ENCODE measurements around the gene RGL2. TPM values are rescaled to one million over a fixed set of nuclear protein-coding genes. Genes with fewer than 3 reads are reported as not detected.

RGL2 gene
- total RNA-seq, 2 experiments from 2014 or later, result 27.2 to 67.6 TPM

DNA sequence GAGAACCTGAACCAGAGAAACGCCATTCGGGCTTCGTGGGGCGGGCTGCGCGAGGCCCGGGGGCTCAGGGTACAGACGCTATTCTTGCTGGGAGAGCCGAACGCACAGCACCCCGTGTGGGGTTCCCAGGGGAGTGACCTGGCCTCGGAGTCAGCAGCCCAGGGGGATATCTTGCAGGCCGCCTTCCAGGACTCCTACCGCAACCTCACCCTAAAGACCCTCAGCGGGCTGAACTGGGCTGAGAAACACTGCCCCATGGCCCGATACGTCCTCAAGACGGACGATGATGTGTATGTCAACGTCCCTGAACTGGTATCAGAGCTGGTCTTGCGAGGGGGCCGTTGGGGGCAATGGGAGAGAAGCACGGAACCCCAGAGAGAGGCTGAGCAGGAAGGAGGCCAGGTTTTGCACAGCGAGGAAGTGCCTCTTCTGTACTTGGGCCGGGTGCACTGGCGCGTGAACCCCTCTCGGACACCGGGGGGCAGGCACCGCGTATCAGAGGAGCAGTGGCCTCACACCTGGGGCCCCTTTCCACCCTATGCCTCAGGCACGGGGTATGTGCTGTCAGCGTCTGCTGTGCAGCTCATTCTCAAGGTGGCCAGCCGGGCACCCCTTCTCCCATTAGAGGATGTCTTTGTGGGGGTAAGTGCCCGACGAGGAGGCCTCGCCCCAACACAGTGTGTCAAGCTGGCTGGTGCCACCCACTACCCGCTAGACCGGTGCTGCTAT lies 20.9 kb downstream of the RGL2 start:
- Histone ChIP-seq H3K36me3 (ENCODE audit: insufficient read depth, low read length) (peaks cover 92% of the 10 kb centered on the region), H3K27ac (ENCODE audit: low read depth, low read length, poor library complexity, severe bottlenecking) (peak overlapping the region; percentile 93), H4K20me1 (ENCODE audit: insufficient read depth, low read length) (peaks cover 25% of the 10 kb centered on the region), H2AFZ (ENCODE audit: low read length) (peak overlapping the region; percentile 9; the same call in 1 of the 2 replicates), H3K4me1 (ENCODE audit: insufficient read depth, low read length, poor library complexity, severe bottlenecking) (peaks cover 58% of the 10 kb centered on the region), H3K9me2 (ENCODE audit: insufficient read depth, low read length) (no peaks in the 10 kb centered on the region), H3K4me2 (ENCODE audit: low read length) (peak overlapping the region; percentile 93), H3K9me3 (ENCODE audit: low read length) (no peaks in the 10 kb centered on the region), H3K79me2 (ENCODE audit: insufficient read depth, low read depth, low read length) (peaks cover 32% of the 10 kb centered on the region), H3K4me3 (ENCODE audit: low read depth, low read length, poor library complexity, severe bottlenecking) (peak overlapping the region; percentile 97)
- no peak for TF ChIP-seq EZH2phosphoT487 (IDR thresholded peaks at IDR 0.05; ENCODE audit: borderline replicate concordance, low read depth, low read length)
- no peak for TF ChIP-seq CTCF (conservative IDR thresholded peaks at IDR 0.05; ENCODE audit: low read length)
- BruUV-seq (replicated peaks), result no TSS peak
- DNase-seq (ENCODE audit: low spot score), result peak; percentile 75
- POLR2A ChIA-PET, result interaction anchor here (0.6 to 3.2 kb wide), 6 partner anchors 9 to 203 kb away, joined by 3 to 19 read pairs (median 4); partner anchors contain the start of genes PFDN6, RGL2, WDR46 and ZBTB22
- CTCF ChIA-PET (ENCODE audit: unreplicated experiment), result interaction anchor here (2.7 kb wide), 1 partner anchor 22 kb away, joined by 12 read pairs; no protein-coding TSS in a partner anchor
- intact Hi-C loops (cut with micrococcal nuclease; ENCODE audit: unreplicated experiment), result loop anchor here (1.0 to 5.0 kb wide), 4 partner anchors 21 to 149 kb away; partner anchors contain the start of gene KIFC1

- peaks cover 39% of the 10 kb centered on the region for H3K79me2 ChIP-seq (ENCODE audit: insufficient read depth, low read depth, low read length)
- no peaks in the 10 kb centered on the region for H3K9me2 ChIP-seq (ENCODE audit: insufficient read depth, low read length)
- H3K4me3 ChIP-seq (ENCODE audit: low read depth, low read length, poor library complexity, severe bottlenecking), result peak within 1 kb of the TSS; percentile 97
Measured at GRCh38 chr6:33276864-33277662, 21.7 kb downstream of the RGL2 start, which contains the start of gene B3GALT4. B3GALT4 (plus strand) TSS chr6:33277123; CDS start chr6:33277420, 297 bp downstream.

More at GRCh38 chr6:33276864-33277662, 21.7 kb downstream of the RGL2 start, which contains the start of gene B3GALT4:
- TF ChIP-seq CTCF (conservative IDR thresholded peaks at IDR 0.05; ENCODE audit: low read length) (peak; percentile 53), EZH2phosphoT487 (IDR thresholded peaks at IDR 0.05; ENCODE audit: borderline replicate concordance, low read depth, low read length) (no peak)
- ChIA-PET CTCF (ENCODE audit: unreplicated experiment) (interaction anchor here (2.7 kb wide), 1 partner anchor 22 kb away, joined by 12 read pairs; no protein-coding TSS in a partner anchor), POLR2A (interaction anchor here (0.5 to 3.2 kb wide), 7 partner anchors 10 to 149 kb away, joined by 3 to 19 read pairs (median 4); partner anchors contain the start of genes CUTA, PFDN6, RING1 and WDR46)
- intact Hi-C loops (cut with micrococcal nuclease; ENCODE audit: unreplicated experiment), result loop anchor here (2.0 to 5.0 kb wide), 3 partner anchors 68 to 150 kb away; partner anchors contain the start of gene KIFC1
- no peaks in the 10 kb centered on the region for H3K9me3 ChIP-seq (ENCODE audit: low read length)
- peaks cover 58% of the 10 kb centered on the region for H3K4me1 ChIP-seq (ENCODE audit: insufficient read depth, low read length, poor library complexity, severe bottlenecking)
- H2AFZ ChIP-seq (ENCODE audit: low read length), result peak within 1 kb of the TSS; percentile 9; the same call in 1 of the 2 replicates
- peak within 1 kb of the TSS; percentile 93 for H3K4me2 ChIP-seq (ENCODE audit: low read length)
- BruUV-seq (replicated peaks), result no TSS peak
- H4K20me1 ChIP-seq (ENCODE audit: insufficient read depth, low read length), result peaks cover 31% of the 10 kb centered on the region
- H3K27ac ChIP-seq (ENCODE audit: low read depth, low read length, poor library complexity, severe bottlenecking), result peak within 1 kb of the TSS; percentile 93
- DNase-seq (ENCODE audit: low spot score), result peak; percentile 83
- H3K36me3 ChIP-seq (ENCODE audit: insufficient read depth, low read length), result peaks cover 92% of the 10 kb centered on the region

All from OCI-LY7 (cell line).